H9 (cell line): ENCODE measurements around the gene EPHA2. TPM values are rescaled to one million over a fixed set of nuclear protein-coding genes. Genes with fewer than 3 reads are reported as not detected.

Experiments
- DNase-seq: peaks from one replicate; pipeline ENCODE4 v3.0.0-alpha.2; 2017
- H2AFZ ChIP-seq: one replicate; pipeline ENCODE4 v1.6.1; 2013; ENCODE audit warnings: mild to moderate bottlenecking, low read length, control low read depth, moderate library complexity
- H2AK5ac ChIP-seq: 2 replicates; pipeline ENCODE4 v1.6.1; 2013; ENCODE audit warnings: low read length, control low read depth, mixed read lengths; ENCODE audit not compliant: insufficient read length
- H2BK120ac ChIP-seq: one replicate; pipeline ENCODE4 v1.6.1; 2013; ENCODE audit warnings: low read depth, mild to moderate bottlenecking, low read length, control low read depth, inconsistent platforms; ENCODE audit not compliant: poor library complexity, severe bottlenecking
- H2BK12ac ChIP-seq: 2 replicates; pipeline ENCODE4 v1.6.1; 2013; ENCODE audit warnings: low read length, control low read depth, mixed read lengths, low read depth; ENCODE audit not compliant: insufficient read length
- H2BK15ac ChIP-seq: 2 replicates; pipeline ENCODE4 v1.6.1; 2013; ENCODE audit warnings: low read depth, low read length, control low read depth
- H2BK20ac ChIP-seq: one replicate; pipeline ENCODE4 v1.6.1; 2013; ENCODE audit warnings: low read depth, mild to moderate bottlenecking, low read length, control low read depth, inconsistent platforms; ENCODE audit not compliant: poor library complexity, severe bottlenecking
- H2BK5ac ChIP-seq: 2 replicates; pipeline ENCODE4 v1.6.1; 2013; ENCODE audit warnings: low read length, control low read depth, mixed read lengths; ENCODE audit not compliant: insufficient read length
- H3K14ac ChIP-seq: 2 replicates; pipeline ENCODE4 v1.6.1; 2013; ENCODE audit warnings: low read length, control low read depth; ENCODE audit not compliant: insufficient read depth
- H3K18ac ChIP-seq: 2 replicates; pipeline ENCODE4 v1.6.1; 2013; ENCODE audit warnings: low read depth, mild to moderate bottlenecking, mixed read lengths, low read length, control low read depth; ENCODE audit not compliant: insufficient read length
- H3K23ac ChIP-seq: 2 replicates; pipeline ENCODE4 v1.6.1; 2013; ENCODE audit warnings: low read length, control low read depth, mixed read lengths, low read depth; ENCODE audit not compliant: insufficient read length
- H3K23me2 ChIP-seq: 2 replicates; pipeline ENCODE4 v1.6.1; 2013; ENCODE audit warnings: low read depth, mild to moderate bottlenecking, mixed read lengths, low read length, control low read depth; ENCODE audit not compliant: insufficient read length, poor library complexity, severe bottlenecking
- H3K27ac ChIP-seq: 2 replicates; pipeline ENCODE4 v1.5.1; 2013; ENCODE audit warnings: low read length, control low read depth, mixed read lengths, low read depth; ENCODE audit not compliant: insufficient read length
- H3K27me3 ChIP-seq: 2 replicates; pipeline ENCODE4 v1.6.1; 2013; ENCODE audit warnings: low read length, control low read depth, inconsistent platforms; ENCODE audit not compliant: insufficient read depth
- H3K4ac ChIP-seq: 2 replicates; pipeline ENCODE4 v1.6.1; 2013; ENCODE audit warnings: low read depth, mild to moderate bottlenecking, control low read depth, inconsistent platforms, low read length, moderate library complexity
- H3K4me1 ChIP-seq: 2 replicates; pipeline ENCODE4 v1.6.1; 2013; ENCODE audit warnings: low read length, control low read depth, inconsistent platforms; ENCODE audit not compliant: insufficient read depth
- H3K4me2 ChIP-seq: 2 replicates; pipeline ENCODE4 v1.6.1; 2013; ENCODE audit warnings: low read length, control low read depth, mixed read lengths; ENCODE audit not compliant: insufficient read length, insufficient read depth
- H3K56ac ChIP-seq: 2 replicates; pipeline ENCODE4 v1.6.1; 2013; ENCODE audit warnings: low read depth, mild to moderate bottlenecking, mixed read lengths, low read length, control low read depth; ENCODE audit not compliant: insufficient read length
- H3K79me1 ChIP-seq: 2 replicates; pipeline ENCODE4 v1.6.1; 2013; ENCODE audit warnings: low read depth, mild to moderate bottlenecking, moderate library complexity, low read length, control low read depth, inconsistent platforms; ENCODE audit not compliant: insufficient read depth, poor library complexity, severe bottlenecking
- H3K79me2 ChIP-seq: 2 replicates; pipeline ENCODE4 v1.6.1; 2013; ENCODE audit warnings: low read length, control low read depth, inconsistent platforms; ENCODE audit not compliant: insufficient read depth
- H3K9ac ChIP-seq: 2 replicates; pipeline ENCODE4 v1.6.1; 2013; ENCODE audit warnings: low read length, control low read depth, mixed read lengths; ENCODE audit not compliant: insufficient read length; ENCODE audit errors: extremely low read depth
- H3K9me3 ChIP-seq: one replicate; pipeline ENCODE4 v1.6.1; 2013; ENCODE audit warnings: low read depth, low read length, inconsistent platforms; ENCODE audit not compliant: control insufficient read depth
- H3T11ph ChIP-seq: one replicate; pipeline ENCODE4 v1.6.1; 2013; ENCODE audit warnings: mild to moderate bottlenecking, low read length, control low read depth, inconsistent platforms
- H4K20me1 ChIP-seq: one replicate; pipeline ENCODE4 v1.6.1; 2013; ENCODE audit not compliant: control insufficient read depth, insufficient read length, insufficient read depth
- H4K5ac ChIP-seq: 2 replicates; pipeline ENCODE4 v1.6.1; 2013; ENCODE audit warnings: low read depth, mild to moderate bottlenecking, mixed read lengths, low read length, control low read depth; ENCODE audit not compliant: insufficient read length
- H4K8ac ChIP-seq: replicated peaks from 2 replicates; pipeline ENCODE4 v1.6.1; 2013; ENCODE audit warnings: low read length, control low read depth, mixed read lengths, low read depth; ENCODE audit not compliant: insufficient read length
- H4K91ac ChIP-seq: 2 replicates; pipeline ENCODE4 v1.6.1; 2013; ENCODE audit warnings: low read depth, mild to moderate bottlenecking, moderate library complexity, mixed read lengths, low read length, control low read depth; ENCODE audit not compliant: insufficient read length
- H3K27ac Mint-ChIP-seq, 3 experiments: 2 replicates in 2 of 3; 3 replicates in 1 of 3; pipeline ENCODE4 v1.8.0; 2020 to 2021; ENCODE audit warnings: mixed read lengths in 3 of 3, mild to moderate bottlenecking in 1 of 3, moderate library complexity in 1 of 3
- H3K27me3 Mint-ChIP-seq: 2 replicates; pipeline ENCODE4 v1.8.0; 2021; ENCODE audit warnings: low read depth, mild to moderate bottlenecking, moderate library complexity, mixed read lengths
- H3K36me3 Mint-ChIP-seq, 3 experiments: 2 replicates in 2 of 3; 3 replicates in 1 of 3; pipeline ENCODE4 v1.8.0; 2020 to 2021; ENCODE audit warnings: low read depth in 3 of 3, mixed read lengths in 3 of 3; ENCODE audit not compliant: insufficient read depth in 1 of 3
- H3K4me1 Mint-ChIP-seq, 2 experiments: 2 replicates each; pipeline ENCODE4 v1.8.0; 2020; ENCODE audit warnings: mixed read lengths in 2 of 2
- H3K4me3 Mint-ChIP-seq, 2 experiments: 2 replicates in 1 of 2; 3 replicates in 1 of 2; pipeline ENCODE4 v1.8.0; 2020 to 2021; ENCODE audit warnings: mild to moderate bottlenecking in 2 of 2, mixed read lengths in 2 of 2, moderate library complexity in 1 of 2
- H3K9me3 Mint-ChIP-seq, 2 experiments: 2 replicates in 1 of 2; 3 replicates in 1 of 2; pipeline ENCODE4 v1.8.0; 2020; ENCODE audit warnings: mild to moderate bottlenecking in 2 of 2, mixed read lengths in 2 of 2, moderate library complexity in 1 of 2
- WGBS: extraction: QIAGEN DNeasy Blood & Tissue Kit; methylation state at CpG from one replicate; pipeline ENCODE4 v1.1.7; 2013; ENCODE audit warnings: missing lambda C conversion rate, low lambda C conversion rate, mixed read lengths; ENCODE audit not compliant: insufficient read length; ENCODE audit errors: extremely low coverage; 5-methylcytosine and 5-hydroxymethylcytosine counted together
- total RNA-seq: library from RNA; stranded (reverse); gene quantifications from 2 replicates; pipeline ENCODE4 v1.2.1, GENCODE V29; 2021
- TF ChIP-seq, protein P1 (sequence below): fragments of 200-600 bp; sonication (generic); conservative IDR thresholded peaks from 3 replicates; pipeline ENCODE4 v1.8.0; 2021; ENCODE audit warnings: antibody characterized with exemption, mild to moderate bottlenecking

The EPHA2 gene
- total RNA-seq, 1 experiment from 2014 or later, result 33.1 TPM

DNA sequence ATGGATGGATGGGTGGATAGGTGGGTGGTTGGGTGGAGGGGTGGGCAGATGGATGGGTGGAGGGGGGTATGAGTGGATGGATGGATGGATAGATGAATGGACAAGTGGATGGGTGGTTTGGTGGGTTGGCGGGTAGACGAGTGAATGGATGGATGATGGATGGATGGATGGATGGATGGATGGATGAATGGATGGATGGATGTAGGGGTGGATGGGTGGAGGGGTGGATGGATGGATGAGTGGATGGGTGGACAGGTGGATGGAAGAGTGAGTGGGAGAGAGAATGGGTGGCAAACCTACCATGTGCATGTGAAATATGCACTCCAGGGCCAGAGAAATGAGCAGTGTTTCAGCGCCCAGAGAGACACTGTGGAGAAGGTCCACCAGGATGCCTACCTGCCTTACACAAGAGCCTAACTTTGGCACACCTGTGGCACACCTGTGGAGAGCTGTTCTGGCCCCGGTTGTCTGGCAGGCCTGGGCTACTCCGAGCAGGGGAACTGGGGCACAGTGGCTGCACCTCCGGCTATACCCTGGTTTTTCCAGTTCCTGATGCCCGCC, 12.8 kb downstream of the EPHA2 start:
- WGBS, result no CpG with 5 or more reads among the region's 7 CpGs

More for the DNA sequence above, 12.8 kb downstream of the EPHA2 start:
- Histone ChIP-seq H3K27ac (no peak overlapping the region), H3K79me2 (peaks cover 15% of the 10 kb centered on the region; the same call in 1 of the 2 replicates), H3K14ac (no peak overlapping the region), H3K27me3 (no peaks in the 10 kb centered on the region), H3K4me1 (peaks cover 15% of the 10 kb centered on the region), H3K9ac (no peak overlapping the region), H4K91ac (no peak overlapping the region), H2AK5ac (no peak overlapping the region), H2BK12ac (no peak overlapping the region), H3K23ac (no peak overlapping the region), H2BK15ac (no peak overlapping the region), H2BK5ac (no peak overlapping the region), H3K9me3 (no peaks in the 10 kb centered on the region), H3K18ac (no peak overlapping the region), H4K5ac (no peak overlapping the region), H2BK20ac (no peak overlapping the region), H3K23me2 (peaks cover 8% of the 10 kb centered on the region), H3K4me2 (no peak overlapping the region), H4K20me1 (no peaks in the 10 kb centered on the region), H2AFZ (no peak overlapping the region), H4K8ac (no peak overlapping the region), H3T11ph (no peak overlapping the region), H2BK120ac (no peak overlapping the region), H3K4ac (no peak overlapping the region), H3K56ac (no peak overlapping the region), H3K79me1 (peaks cover 15% of the 10 kb centered on the region)
- Mint-ChIP-seq H3K36me3 (peaks cover 24 to 68% (median 34%) of the 10 kb centered on the region in 3 experiments; a peak in 6 of 7 replicates), H3K27me3 (no peaks in the 10 kb centered on the region), H3K27ac (no peak overlapping the region), H3K4me3 (no peak overlapping the region), H3K9me3 (no peaks in the 10 kb centered on the region), H3K4me1 (peaks cover 62 to 66% of the 10 kb centered on the region in 2 experiments)
- no peak for DNase-seq
- TF ChIP-seq, protein P1, sequence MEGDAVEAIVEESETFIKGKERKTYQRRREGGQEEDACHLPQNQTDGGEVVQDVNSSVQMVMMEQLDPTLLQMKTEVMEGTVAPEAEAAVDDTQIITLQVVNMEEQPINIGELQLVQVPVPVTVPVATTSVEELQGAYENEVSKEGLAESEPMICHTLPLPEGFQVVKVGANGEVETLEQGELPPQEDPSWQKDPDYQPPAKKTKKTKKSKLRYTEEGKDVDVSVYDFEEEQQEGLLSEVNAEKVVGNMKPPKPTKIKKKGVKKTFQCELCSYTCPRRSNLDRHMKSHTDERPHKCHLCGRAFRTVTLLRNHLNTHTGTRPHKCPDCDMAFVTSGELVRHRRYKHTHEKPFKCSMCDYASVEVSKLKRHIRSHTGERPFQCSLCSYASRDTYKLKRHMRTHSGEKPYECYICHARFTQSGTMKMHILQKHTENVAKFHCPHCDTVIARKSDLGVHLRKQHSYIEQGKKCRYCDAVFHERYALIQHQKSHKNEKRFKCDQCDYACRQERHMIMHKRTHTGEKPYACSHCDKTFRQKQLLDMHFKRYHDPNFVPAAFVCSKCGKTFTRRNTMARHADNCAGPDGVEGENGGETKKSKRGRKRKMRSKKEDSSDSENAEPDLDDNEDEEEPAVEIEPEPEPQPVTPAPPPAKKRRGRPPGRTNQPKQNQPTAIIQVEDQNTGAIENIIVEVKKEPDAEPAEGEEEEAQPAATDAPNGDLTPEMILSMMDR, result no peak
